ENCODE data around the gene AIFM2.

The AIFM2 gene

GRCh38 chr10:70131560-70131937, 1.1 kb downstream of the AIFM2 start (continued):
- TF ChIP-seq ZBTB44 (tag by site-specific recombination; IDR thresholded peaks at IDR 0.05) (no peak), ZNF555 (tag by site-specific recombination; conservative IDR thresholded peaks at IDR 0.05) (no peak), ZFP37 (tag by site-specific recombination; IDR thresholded peaks at IDR 0.05) (no peak), ZNF311 (tag by site-specific recombination; IDR thresholded peaks at IDR 0.05; ENCODE audit: borderline replicate concordance) (no peak), GFI1B (tag by site-specific recombination; IDR thresholded peaks at IDR 0.05) (no peak), ZNF221 (tag by site-specific recombination; IDR thresholded peaks at IDR 0.05; ENCODE audit: borderline replicate concordance) (no peak)

- no peaks in the 10 kb centered on the region for H3K9me3 ChIP-seq (ENCODE audit: control insufficient read depth, insufficient read depth, low read depth, low read length)
- no peaks in the 10 kb centered on the region for H3K36me3 ChIP-seq (ENCODE audit: control insufficient read depth in 2 of 2, insufficient read depth in 1 of 2, low read length in 2 of 2)
- H3K4me3 ChIP-seq (ENCODE audit: low read depth, low read length) = no peak overlapping the region
- H3K27ac ChIP-seq (ENCODE audit: extremely low read depth, low read depth, low read length) = no peak overlapping the region
- POLR2A ChIA-PET = no interaction called here
- TF ChIP-seq ZNF600 (tag by site-specific recombination; IDR thresholded peaks at IDR 0.05) (peak; percentile 79), ZNF776 (tag by site-specific recombination; IDR thresholded peaks at IDR 0.05; ENCODE audit: borderline replicate concordance) (no peak)
- no peaks in the 10 kb centered on the region for H3K4me1 ChIP-seq (ENCODE audit: control insufficient read depth, insufficient read depth, low read length)
- CTCF ChIA-PET = interaction anchor here (0.6 to 3.1 kb wide), 4 partner anchors 15 to 1567 kb away, joined by 3 to 19 read pairs (median 6); partner anchors contain the start of gene TYSND1
Observed at GRCh38 chr10:70130878-70131559, 1.6 kb downstream of the AIFM2 start.

GRCh38 chr10:70126700-70127395, 5.8 kb downstream of the AIFM2 start:
- ChIA-PET CTCF (interaction anchor here (0.6 to 2.1 kb wide), 4 partner anchors 10 to 376 kb away, joined by 3 to 12 read pairs (median 4); partner anchors contain the start of gene TYSND1), POLR2A (interaction anchor here (0.8 kb wide), 1 partner anchor 44 kb away, joined by 3 read pairs; the partner anchor contains the start of gene SAR1A)
- no peak overlapping the region for H3K4me3 ChIP-seq (ENCODE audit: low read depth, low read length)
- no peak for TF ChIP-seq ZNF639 (tag by site-specific recombination; IDR thresholded peaks at IDR 0.05)
- no peaks in the 10 kb centered on the region for H3K36me3 ChIP-seq (ENCODE audit: control insufficient read depth in 2 of 2, insufficient read depth in 1 of 2, low read length in 2 of 2)
- H3K4me1 ChIP-seq (ENCODE audit: control insufficient read depth, insufficient read depth, low read length) = no peaks in the 10 kb centered on the region
- no peaks in the 10 kb centered on the region for H3K9me3 ChIP-seq (ENCODE audit: control insufficient read depth, insufficient read depth, low read depth, low read length)
- no peak overlapping the region for H3K27ac ChIP-seq (ENCODE audit: extremely low read depth, low read depth, low read length)

GRCh38 chr10:70125918-70126552, 6.6 kb downstream of the AIFM2 start:
- Histone ChIP-seq H3K27ac (ENCODE audit: extremely low read depth, low read depth, low read length) (no peak overlapping the region), H3K4me1 (ENCODE audit: control insufficient read depth, insufficient read depth, low read length) (no peaks in the 10 kb centered on the region), H3K4me3 (ENCODE audit: low read depth, low read length) (no peak overlapping the region), H3K36me3 (ENCODE audit: control insufficient read depth in 2 of 2, insufficient read depth in 1 of 2, low read length in 2 of 2) (no peaks in the 10 kb centered on the region), H3K9me3 (ENCODE audit: control insufficient read depth, insufficient read depth, low read depth, low read length) (no peaks in the 10 kb centered on the region)
- ChIA-PET POLR2A (interaction anchor here (0.8 kb wide), 1 partner anchor 44 kb away, joined by 3 read pairs; the partner anchor contains the start of gene SAR1A), CTCF (interaction anchor here (0.6 to 2.1 kb wide), 2 partner anchors 9 to 153 kb away, joined by 3 to 12 read pairs; no protein-coding TSS in a partner anchor)
- TF ChIP-seq SP7 (tag by site-specific recombination; IDR thresholded peaks at IDR 0.05) (no peak), ZNF426 (tag by site-specific recombination; IDR thresholded peaks at IDR 0.05) (no peak), ZNF214 (tag by site-specific recombination; IDR thresholded peaks at IDR 0.05; ENCODE audit: borderline replicate concordance) (no peak), ZNF169 (tag by site-specific recombination; IDR thresholded peaks at IDR 0.05) (no peak), ATF2 (tag by site-specific recombination; IDR thresholded peaks at IDR 0.05; ENCODE audit: low read depth) (no peak), ZNF626 (tag by site-specific recombination; IDR thresholded peaks at IDR 0.05) (no peak), ZNF24 (tag by site-specific recombination; IDR thresholded peaks at IDR 0.05) (no peak), ZNF585B (tag by site-specific recombination; IDR thresholded peaks at IDR 0.05) (no peak), ZNF843 (tag by site-specific recombination; IDR thresholded peaks at IDR 0.05) (no peak), SCRT1 (tag by site-specific recombination; IDR thresholded peaks at IDR 0.05; ENCODE audit: borderline replicate concordance) (no peak), ZNF514 (tag by site-specific recombination; IDR thresholded peaks at IDR 0.05) (no peak), AEBP2 (tag by site-specific recombination; IDR thresholded peaks at IDR 0.05; ENCODE audit: borderline replicate concordance) (no peak), GFI1B (tag by site-specific recombination; IDR thresholded peaks at IDR 0.05) (no peak)
